Measurements from ENCODE around the gene SBNO2. TPM values are rescaled to one million over a fixed set of nuclear protein-coding genes. Genes with fewer than 3 reads are reported as not detected.
"Not testable (repeated sequence)": the region's sequence is repeated elsewhere in the genome, so short reads cannot be mapped to it uniquely, and the experiment has no call there.

The SBNO2 gene
- total RNA-seq, 2 donors from 2014 or later, result 14.7 to 17.7 TPM

DNA sequence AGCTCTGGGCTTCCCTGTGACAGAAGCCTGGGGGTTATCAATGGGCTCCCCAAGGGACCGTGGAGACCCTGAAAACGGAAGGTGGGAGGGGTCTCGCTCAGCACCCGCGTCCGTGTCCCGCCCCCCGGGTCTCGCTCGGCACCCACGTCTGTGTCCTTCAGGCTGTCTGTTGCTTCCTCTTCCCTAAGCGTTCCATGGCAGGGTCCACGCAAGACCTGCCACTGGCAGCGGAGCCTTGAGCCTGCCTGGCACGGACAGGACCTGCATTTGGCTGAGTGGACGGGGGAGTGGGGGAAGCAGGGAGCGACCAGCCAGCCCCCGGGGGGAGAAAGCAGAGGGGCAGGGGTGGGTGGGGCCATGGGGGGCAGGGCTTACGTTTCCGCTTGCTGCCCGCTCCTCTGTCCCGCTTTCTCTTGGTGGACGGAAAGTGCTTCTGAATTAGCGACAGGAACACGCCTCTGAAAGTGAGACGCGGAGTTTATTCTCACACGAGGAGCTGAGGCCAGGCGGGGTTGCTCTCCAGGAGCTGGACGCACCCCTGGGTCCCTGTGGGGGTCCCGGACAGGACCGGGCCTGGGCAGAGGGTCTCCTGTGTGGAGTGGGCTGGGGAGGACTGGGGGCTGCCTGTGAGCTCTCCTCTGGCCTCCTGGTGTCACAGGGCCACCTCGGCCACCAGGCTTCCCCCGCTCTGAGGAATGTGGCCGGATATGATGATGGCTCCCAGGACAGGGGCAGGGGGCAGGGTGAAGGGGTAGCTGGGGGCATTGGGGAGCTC, 58.2 kb downstream of the SBNO2 start:
- Histone ChIP-seq H3K4me3 (no peak overlapping the region), H3K4me1 (peaks cover 0 to 28% of the 10 kb centered on the region in 2 donors), H3K27me3 (no peaks in the 10 kb centered on the region), H3K36me3 (peaks cover 81% of the 10 kb centered on the region), H3K9me3 (no peaks in the 10 kb centered on the region), H3K27ac (no peak overlapping the region)
- TF ChIP-seq, protein P1, sequence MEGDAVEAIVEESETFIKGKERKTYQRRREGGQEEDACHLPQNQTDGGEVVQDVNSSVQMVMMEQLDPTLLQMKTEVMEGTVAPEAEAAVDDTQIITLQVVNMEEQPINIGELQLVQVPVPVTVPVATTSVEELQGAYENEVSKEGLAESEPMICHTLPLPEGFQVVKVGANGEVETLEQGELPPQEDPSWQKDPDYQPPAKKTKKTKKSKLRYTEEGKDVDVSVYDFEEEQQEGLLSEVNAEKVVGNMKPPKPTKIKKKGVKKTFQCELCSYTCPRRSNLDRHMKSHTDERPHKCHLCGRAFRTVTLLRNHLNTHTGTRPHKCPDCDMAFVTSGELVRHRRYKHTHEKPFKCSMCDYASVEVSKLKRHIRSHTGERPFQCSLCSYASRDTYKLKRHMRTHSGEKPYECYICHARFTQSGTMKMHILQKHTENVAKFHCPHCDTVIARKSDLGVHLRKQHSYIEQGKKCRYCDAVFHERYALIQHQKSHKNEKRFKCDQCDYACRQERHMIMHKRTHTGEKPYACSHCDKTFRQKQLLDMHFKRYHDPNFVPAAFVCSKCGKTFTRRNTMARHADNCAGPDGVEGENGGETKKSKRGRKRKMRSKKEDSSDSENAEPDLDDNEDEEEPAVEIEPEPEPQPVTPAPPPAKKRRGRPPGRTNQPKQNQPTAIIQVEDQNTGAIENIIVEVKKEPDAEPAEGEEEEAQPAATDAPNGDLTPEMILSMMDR (IDR thresholded peaks at IDR 0.05), result no peak
- DNase-seq (ENCODE audit: low spot score), result no peak

DNA sequence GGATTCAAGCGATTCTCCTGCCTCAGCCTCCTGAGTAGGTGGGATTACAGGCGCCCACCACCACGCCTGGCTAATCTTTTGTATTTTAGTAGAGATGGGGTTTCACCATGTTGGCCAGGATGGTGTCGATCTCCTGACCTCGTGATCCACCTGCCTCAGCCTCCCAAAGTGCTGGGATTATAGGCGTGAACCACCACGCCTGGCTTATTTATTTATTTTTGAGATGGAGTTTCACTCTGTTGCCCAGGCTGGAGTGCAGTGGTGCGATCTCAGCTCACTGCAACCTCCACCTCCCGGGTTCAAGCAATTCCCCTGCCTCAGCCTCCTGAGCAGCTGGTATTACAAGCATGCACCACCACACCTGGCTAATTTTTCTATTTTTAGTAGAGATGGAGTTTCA, 59.3 kb downstream of the SBNO2 start:
- Histone ChIP-seq H3K4me1 (peaks cover 0 to 28% of the 10 kb centered on the region in 2 donors), H3K36me3 (peaks cover 81% of the 10 kb centered on the region)
- DNase-seq (ENCODE audit: low spot score); H3K27ac ChIP-seq; H3K9me3 ChIP-seq; H3K4me3 ChIP-seq; H3K27me3 ChIP-seq: not testable (repeated sequence)

DNA sequence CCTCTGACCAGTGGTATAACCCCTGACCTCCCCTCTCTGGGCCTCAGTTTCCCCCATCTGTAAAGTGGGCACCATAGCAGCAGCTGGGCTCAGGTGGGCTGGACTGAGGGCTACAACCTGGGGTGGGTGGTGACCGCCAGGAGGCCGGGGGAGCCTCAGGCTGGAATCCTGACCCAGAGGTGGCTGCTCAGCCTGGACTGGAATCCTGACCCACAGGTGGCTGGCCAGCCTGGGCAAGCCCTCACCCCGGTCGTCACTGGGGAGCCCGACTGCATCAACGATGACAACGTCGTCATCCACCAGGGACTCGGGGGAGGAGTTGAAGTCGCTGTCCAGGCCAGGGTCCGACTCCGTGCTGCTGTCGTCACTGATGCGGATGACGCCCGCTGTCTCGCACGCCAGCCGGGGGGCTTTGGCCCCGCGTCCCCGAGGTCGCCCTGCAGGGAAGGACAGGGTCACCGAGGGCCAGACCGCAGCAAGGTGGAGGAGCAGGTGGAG, 60.0 kb downstream of the SBNO2 start:
- no peak for DNase-seq (ENCODE audit: low spot score)

DNA sequence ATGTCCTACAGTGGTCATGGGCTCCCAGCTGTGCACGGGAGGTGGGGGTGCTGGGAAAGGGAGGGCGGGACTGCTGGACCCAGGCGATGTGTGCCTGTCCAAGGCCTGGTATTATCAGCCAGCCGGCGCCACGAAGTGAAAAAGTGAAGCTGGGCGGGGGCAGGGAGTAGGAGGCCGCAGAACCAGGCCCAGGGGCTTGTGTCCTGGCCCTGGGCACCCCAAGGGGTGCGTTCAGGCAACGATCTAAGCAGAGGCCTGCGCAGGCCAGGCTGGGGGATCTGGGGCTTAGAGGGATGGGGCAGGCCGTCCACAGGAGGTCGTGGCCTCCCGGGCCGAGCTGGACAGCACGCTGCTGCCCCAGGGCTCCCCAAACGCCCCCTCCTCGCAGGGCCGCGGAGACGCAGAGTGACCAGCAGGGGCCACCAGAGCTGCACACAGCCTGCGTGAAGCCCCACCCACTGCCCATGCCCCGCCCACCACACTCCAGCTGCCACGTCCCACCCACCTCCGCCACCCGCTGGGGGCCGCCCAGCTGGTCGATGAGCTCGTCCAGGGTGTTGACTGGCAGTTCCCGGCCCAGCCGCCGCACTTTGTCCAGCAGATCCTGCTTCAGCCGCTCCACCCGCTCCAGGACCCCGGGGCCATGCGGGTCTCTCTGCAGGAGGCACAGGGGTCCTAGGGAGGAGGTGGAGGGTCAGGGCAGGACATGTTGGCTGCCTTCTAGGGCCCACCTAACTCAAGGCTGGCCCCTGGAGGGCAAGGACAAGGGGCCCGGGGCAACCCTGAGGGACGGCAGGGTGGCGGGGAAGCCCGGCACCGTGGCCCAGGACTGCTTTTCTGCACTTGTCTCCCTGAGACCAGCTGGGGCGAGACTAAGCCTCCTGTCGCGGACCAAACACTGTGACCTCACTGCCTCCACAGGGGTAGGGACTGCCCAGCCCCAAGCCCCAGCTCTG, 60.8 kb downstream of the SBNO2 start:
- Histone ChIP-seq H3K27ac (peak overlapping the region; percentile 80 to 89), H3K4me1 (peaks cover 0 to 28% of the 10 kb centered on the region in 2 donors), H3K4me3 (peak overlapping the region in 1 of 2 donors; percentile 22), H3K27me3 (no peaks in the 10 kb centered on the region), H3K36me3 (peaks cover 78% of the 10 kb centered on the region), H3K9me3 (no peaks in the 10 kb centered on the region)
- DNase-seq (ENCODE audit: low spot score), result peak; percentile 96
- TF ChIP-seq, protein P1 (IDR thresholded peaks at IDR 0.05), result peak; percentile 90 to 98

More for the DNA sequence above, 60.0 kb downstream of the SBNO2 start:
- Histone ChIP-seq H3K27ac (peak overlapping the region; percentile 80 to 89), H3K4me1 (peaks cover 0 to 28% of the 10 kb centered on the region in 2 donors), H3K27me3 (no peaks in the 10 kb centered on the region), H3K9me3 (no peaks in the 10 kb centered on the region), H3K4me3 (no peak overlapping the region), H3K36me3 (peaks cover 81% of the 10 kb centered on the region)
- TF ChIP-seq, protein P1 (IDR thresholded peaks at IDR 0.05), result no peak

DNA sequence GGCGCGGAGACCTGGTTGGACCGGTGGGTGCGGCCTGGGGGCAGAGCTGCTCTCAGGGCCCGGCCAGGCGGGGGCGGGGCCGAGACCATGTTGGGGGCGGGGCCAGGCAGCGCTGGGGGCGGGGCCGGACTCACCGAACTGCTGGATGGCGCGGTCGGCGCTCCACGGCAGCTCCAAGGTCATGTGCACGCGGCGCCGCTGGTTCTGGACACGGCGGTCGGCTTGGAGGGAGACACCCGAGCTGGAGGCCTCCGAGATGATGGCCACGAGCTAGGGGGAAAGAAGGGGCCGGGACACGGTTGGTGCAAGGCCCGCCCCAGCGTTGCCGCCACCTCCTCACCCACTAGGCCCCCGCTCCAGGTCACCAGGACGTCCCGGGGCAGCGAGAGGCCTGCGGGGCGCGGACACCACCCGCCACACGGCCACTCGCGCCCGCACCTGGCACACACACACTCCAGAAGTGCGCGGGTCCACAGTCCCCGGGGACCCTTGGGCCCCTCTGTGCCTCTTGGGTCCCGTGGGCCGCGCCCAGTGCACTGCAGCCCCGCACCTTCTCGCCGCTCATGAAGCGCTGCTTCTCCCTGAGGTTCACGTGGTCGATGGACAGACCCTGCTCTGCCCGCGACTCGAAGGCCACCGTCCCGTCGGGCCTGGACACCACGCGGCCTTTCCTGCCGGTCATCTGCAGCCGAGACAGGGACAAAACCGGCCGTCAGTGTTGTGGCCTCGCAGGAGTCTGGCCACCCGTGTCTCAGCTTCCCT, 61.6 kb downstream of the SBNO2 start:
- Histone ChIP-seq H3K27me3 (no peaks in the 10 kb centered on the region), H3K36me3 (peaks cover 75% of the 10 kb centered on the region), H3K27ac (peak overlapping the region; percentile 80 to 89), H3K4me1 (peaks cover 0 to 28% of the 10 kb centered on the region in 2 donors), H3K9me3 (no peaks in the 10 kb centered on the region), H3K4me3 (no peak overlapping the region)
- DNase-seq (ENCODE audit: low spot score), result no peak
- TF ChIP-seq, protein P1 (IDR thresholded peaks at IDR 0.05), result no peak
